Measurements from ENCODE around the gene BEST1.

Gene BEST1

DNA sequence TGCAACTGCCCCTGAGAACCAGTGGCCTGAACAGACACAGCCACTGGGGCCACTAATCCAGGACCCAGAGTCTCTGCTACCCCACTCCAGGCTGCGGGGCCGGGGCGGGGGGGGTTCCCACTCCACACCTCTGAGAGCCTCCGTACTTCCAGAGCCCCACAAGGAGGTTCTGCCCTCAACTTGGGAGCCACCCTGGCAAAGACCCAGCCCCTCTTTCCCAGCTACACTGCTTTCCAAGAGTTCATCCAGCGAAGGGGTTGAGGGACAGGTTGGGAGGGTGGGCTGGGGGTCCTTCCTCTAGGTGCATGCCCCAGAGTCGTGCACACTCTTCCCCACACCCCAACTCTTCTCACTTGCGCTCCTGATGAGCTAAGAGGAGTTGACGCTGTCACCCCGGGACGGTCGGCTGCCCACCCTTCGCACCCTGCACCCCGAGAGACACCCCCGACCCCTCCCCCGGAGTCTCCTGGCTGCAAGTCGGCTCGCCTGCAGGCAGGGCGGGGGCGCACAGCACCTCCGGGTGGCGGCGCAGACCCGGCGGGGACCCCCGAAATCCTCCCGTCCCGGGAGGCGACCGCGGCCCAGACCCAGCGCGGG is 33.3 kb upstream of the BEST1 start:
- DNase-seq = no peak

DNA sequence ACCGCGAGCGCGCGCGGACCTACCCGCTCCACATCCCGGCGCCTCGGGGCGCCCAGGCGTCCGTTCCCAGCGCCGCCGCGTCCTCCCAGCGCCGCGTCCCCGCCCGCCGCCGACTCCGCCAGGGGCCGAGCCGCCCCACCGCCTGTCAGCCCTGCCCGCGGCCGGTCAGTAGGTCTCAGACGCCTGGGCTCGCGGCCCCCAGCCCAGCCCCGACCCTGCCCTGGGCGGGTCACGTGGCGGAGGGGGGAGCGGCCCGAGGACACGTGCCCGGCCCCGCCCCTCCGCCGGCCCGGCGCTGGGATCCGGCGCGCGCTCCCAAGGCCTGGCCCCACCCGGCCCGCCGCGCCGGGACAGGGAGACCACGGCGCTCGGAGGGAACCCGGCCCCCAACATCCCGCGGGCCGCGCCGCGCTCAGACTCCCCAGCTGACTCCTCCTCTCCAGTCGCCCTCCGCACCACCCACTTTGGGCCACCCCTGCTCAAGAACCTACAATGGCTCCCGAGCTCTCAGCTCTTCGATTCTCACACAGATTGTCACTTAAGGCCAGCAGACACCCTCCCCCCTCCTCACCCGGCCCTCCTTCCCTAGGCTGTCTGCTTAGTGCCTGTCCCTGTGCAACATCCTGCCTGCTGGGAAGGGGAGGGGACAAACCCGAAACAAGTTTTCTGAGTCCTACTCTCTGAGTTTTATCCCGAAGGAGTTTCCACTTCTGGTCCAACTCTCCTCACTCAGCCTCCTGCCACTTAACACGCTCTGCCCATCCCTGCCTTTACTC is 32.6 kb upstream of the BEST1 start, which contains the start of gene RAB3IL1:
Gene RAB3IL1, minus strand, starts transcription at position 233 of the 776 bp plus-strand sequence. Its CDS starts 199 bp downstream, at position 34.
- no peak for DNase-seq

- no peak for DNase-seq
Observed at GRCh38 chr11:61918251-61918937, 31.8 kb upstream of the BEST1 start.

DNA sequence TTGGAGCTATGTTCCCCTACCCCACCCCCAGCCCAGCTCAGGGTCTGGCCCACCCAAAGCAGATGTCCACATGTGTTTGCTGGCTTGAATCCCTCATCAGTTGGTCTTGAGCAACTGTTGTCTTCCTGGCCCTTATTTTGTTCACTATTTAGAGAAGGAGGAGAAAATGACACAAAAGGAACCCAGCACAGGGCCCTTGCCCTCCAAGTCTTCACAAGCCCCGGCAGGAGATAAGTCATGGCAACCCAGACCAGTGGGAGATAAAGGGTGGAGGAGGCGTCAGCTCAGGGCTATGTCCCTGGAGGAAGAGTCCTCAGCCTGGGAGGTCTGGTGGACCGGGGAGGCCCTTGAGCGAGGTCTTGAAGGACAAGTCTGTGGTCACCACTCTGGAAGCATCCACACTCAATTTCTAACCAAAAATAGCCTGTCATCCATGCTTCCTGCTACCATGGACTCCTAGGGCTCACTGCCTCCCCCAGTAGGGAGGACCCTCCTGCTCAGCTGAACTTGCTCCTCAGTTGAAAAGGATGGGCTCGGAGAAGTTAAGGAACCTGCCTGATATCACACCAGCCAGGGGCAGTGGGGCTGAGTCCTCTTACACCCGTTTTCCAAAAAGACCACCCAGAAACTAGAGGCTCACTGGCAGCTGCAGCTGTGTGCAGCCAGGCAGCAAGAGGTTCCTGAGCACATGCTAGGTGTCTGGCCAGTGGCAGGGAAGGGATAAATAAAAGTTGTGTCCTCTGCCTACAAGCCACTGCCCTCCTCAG is 31.0 kb upstream of the BEST1 start:
- DNase-seq = no peak

GRCh38 chr11:61919705-61920631 is 30.2 kb upstream of the BEST1 start:
- DNase-seq = no peak

DNA sequence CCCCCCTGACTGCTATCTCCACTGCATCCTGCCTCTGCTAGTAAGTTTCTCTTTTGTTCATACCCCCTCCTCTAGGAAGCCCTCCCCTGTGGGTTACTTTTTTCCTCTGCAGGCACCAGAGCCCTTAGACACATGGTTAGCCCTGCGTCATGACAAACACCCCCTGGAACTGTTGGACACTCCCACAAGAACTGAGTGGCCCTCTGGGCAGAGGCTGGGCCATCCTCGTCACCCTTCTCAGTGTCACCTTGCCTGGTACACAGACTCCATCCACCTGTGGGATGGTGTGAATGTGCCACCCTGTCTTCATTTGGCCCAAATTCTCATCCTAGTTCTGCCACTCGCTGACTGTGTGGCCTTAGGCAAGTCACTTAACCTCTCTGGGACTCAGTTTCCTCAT is 28.7 kb upstream of the BEST1 start:
- no peak for DNase-seq

- DNase-seq = no peak
Observed at GRCh38 chr11:61922539-61922938, 27.6 kb upstream of the BEST1 start.

DNA sequence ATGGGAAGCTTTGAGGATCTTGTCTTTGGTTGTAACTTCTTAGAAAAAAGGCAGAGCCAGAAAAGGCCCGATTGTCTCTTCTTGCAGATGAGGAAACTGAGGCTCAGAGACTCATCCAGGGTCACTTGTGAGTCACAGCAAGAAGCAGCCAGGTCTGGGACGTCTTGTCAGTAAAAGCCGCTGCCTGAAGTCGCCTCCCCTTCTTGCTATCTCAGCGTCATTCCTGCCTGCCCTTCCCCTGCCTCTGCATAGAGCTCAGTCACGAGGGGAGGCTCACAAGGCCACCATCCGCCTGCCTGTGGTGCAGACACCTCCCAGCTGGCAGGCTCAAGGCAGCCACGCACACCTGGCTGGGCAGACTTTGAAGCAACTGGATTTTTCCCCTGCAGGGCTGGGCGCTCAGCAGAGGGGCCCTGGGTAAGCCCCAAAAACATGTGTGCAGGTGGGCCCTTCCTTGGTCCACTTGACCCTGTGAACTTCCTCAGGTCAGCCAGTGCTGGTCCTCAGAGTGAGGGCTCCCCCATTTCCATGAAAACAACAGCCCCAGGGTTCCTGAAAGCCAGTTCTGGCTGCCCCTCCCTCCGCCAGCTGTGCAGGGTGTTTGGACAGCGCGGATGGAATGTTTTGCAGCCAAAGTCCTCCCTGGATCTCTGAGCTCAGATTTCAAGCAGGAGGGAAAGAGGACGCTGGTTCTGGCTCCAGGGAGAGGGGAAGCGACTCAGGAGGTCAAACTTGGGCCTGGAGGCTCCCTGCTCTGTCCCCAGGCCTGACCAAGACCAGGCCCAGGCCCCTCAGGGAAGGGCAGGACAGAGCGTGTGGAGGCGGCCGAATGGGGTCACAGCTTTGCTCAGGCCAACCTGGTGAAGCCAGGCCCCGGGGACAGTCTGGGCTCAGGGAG is 26.7 kb upstream of the BEST1 start:
- no peak for DNase-seq

DNA sequence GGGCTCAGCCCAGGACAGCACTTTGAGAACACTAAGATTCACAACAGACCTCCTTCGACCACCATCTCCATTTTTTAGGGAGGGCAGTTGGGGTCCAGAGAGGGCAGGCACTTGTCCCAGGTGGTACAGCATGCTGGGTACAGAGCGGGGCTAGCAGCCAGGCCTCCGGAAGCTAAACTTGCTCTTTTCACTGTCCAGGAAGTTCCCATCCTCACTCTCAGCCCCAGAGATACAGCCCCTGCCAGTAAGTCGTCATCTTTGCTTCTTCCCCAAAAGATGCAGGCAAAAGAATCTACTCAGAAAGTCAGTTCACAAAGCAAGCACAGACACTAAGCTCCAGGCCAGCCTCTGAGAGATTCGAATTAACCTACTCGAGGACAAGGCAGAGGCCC is 26.1 kb upstream of the BEST1 start:
- no peak for DNase-seq

DNA sequence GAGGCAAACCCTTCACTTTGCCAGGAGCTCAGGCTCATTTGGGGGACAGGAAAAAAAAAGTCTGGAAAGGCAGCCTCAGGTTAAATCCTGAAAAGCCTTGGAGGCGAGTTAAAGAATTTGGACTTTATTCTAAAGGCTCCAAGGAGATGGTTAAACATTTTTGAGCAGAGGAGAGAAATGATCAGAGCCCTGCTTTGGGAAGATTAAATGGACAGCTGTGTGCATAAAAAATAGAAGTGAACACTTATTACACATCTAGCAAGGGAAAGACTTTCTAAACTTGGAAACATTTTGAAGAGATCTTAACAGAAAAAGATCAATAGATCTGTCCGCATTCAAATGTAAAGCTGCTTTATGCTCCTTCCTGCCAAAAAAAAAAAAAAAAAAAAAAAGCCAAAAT is 24.4 kb upstream of the BEST1 start:
- DNase-seq = no peak

- DNase-seq = no peak
Observed at GRCh38 chr11:61926235-61926634, 23.9 kb upstream of the BEST1 start.

GRCh38 chr11:61927501-61927900 is 22.6 kb upstream of the BEST1 start:
- no peak for DNase-seq

GRCh38 chr11:61928606-61929005 is 21.5 kb upstream of the BEST1 start:
- no peak for DNase-seq

GRCh38 chr11:61930933-61931332 is 19.2 kb upstream of the BEST1 start:
- no peak for DNase-seq

DNA sequence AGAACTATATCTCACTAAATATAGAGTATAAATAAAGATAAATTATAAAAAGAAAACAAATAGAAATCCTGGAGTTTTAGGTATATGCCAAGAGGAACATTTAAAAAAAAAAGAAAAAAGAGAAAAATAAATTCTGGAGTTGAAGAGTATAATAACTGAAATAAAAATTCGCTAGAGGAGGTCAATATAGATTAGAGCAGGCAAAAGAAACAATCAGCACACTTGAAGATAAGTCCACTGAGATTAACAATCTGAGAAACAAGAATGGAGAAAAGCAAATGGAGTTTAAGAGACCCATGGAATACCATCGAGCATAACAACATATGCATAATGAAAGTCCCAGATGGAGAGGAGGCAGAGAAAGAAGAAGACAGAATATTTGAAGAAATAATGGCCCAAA is 14.3 kb upstream of the BEST1 start:
- DNase-seq = no peak

DNA sequence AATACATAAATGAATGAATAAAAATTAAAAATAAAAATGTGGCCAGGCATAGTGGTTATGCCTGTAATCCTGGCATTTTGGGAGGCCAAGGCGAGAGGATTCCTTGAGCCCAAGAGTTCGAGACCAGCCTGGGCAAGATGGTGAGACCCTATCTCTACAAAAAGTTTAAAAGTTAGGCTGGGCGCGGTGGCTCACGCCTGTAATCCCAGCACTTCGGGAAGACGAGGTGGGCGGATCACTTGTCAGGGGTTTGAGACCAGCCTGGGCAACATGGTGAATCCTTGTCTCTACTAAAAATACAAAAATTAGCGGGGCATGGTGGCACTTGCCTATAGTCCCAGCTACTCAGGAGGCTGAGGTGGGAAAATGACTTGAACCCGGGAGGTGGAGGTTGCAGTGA is 9.7 kb upstream of the BEST1 start:
- DNase-seq = no peak

DNA sequence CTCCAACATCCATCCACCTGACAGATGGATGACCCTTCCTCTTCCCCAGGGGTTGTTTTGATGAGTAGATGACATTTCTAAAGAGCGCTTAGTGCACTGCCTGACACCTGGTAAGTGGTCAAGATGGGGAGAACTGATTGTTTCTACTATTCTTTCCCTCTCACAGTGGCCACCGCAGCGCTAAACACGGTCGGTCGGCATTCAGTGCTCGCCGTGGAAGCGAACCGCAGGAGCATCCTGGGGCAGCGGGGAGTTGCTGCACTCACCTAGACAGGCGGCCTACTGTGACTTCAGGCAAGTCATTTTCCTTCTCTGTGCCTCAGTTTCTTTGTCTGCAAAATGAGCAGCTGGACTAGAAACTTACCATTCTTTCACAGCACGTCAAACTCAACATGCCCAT is 5.0 kb upstream of the BEST1 start:
- DNase-seq = no peak

- DNase-seq = no peak
Observed at GRCh38 chr11:61946894-61947293, 3.3 kb upstream of the BEST1 start.

DNA sequence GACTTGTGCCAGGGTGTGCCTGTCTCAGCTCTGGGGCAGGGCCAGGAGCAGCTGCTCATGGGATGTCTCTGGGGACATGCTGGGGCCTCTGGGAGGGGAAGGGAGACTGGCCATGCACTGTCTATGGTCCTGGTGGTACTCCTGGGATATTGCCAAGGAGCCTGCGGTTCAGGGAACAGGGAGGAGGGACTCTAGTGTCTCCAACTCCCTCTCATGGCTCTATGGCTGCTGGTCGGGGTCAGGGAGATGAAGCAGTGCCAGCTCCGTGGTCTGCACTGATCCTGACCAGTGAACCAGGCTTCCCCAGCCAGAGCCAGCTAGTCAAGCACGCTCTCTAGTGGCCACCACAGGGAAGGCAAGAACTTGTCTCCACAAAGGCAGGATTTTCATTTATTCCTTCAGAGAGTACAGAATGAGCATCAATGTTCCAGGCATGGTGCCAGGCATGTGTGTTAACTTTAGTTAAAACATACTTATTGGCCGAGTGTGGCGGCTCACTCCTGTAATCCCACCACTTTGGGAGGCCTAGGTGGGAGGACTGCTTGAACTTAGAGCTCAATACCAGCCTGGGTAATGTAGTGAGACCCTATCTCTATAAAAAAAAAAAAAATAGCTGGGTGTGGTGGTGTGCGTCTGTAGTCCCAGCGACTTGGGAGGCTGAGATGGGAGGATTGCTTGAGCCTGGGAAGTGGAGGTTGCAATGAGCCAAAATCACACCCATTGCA is 2.5 kb upstream of the BEST1 start:
- peak; percentile 64 for DNase-seq

GRCh38 chr11:61948505-61948904 is 1.6 kb upstream of the BEST1 start:
- no peak for DNase-seq

Measured in NCI-H2029 (cell line).